Measurements from ENCODE around the gene IGFBP3.

Gene IGFBP3

DNA sequence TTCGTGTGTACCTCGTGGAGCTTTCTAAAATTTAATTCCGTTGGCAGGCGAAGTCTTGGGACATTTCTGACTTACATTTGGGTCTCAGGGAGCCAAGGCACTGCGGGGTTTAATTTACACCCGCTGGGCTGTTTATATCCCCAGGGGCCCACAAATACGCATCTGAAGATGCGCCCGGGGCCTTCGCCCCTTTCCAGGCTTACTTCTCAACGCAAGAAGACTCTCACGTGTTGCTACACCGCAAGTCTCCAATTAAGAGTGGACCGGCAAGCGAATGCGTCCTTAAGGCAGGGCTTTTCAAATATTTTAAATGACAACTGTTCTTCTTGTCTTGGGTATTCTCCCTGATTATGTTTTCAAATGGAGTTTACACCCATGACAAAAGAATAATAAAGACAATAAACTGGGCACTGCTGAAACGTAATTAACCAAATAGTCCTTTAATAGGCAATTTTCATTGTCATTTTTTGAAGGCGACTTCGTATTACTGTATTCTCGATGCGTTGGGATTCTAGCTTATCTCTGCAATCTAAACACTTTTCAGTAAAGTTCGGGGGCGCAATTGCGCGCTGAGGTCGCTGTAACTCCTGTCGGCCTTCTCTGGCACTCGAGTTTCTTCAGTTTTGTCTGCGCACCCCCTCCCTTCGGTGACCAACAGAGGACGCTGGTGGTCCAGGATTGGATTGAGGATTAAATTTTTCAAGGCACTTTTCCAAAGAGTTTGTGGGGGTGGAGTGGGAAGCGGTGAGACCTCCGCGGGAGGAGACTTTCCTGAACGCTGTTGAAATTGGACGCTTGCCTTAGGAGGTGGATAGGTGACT lies 837 bp upstream of the IGFBP3 start:
- no peak for DNase-seq

DNA sequence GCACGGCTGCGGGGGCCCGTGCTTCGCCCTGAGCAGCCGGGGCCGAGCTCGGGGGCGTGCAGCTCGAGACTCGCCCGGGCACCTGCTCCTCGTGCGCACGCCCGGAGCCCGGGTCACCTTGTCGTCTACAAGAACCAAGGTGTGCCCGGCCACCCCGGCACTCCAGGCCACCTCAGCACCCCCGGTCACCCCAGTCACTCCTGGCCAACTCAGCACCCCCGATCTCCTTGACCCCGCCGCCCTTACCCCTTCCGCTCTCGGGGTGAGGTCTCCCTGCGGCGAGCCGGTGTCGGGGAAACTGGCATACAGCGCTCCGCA lies 268 bp upstream of the IGFBP3 start:
- no peak for DNase-seq

DNA sequence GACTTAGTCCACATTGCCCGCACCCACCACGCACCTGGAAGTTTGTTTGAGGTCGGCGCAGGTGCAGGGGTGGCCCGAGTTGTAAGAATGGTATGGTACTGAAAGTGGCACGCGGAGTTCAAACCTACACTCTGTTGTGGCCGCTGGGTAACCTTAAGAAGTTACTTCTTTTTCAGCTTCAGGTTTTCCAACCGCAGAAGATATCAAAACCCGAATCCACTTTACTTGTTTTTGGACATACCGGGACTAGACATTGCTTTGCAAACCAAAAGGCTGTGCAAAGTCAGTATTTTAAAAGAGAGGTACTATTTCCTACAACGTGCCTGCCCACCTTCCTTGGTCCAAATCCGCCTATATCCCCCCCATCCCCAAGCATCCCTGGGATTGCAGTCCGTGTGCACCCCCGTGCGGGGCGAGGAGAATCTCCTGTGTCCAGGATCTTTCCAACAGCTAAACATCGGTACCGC lies 1.0 kb downstream of the IGFBP3 start:
- DNase-seq = no peak

DNA sequence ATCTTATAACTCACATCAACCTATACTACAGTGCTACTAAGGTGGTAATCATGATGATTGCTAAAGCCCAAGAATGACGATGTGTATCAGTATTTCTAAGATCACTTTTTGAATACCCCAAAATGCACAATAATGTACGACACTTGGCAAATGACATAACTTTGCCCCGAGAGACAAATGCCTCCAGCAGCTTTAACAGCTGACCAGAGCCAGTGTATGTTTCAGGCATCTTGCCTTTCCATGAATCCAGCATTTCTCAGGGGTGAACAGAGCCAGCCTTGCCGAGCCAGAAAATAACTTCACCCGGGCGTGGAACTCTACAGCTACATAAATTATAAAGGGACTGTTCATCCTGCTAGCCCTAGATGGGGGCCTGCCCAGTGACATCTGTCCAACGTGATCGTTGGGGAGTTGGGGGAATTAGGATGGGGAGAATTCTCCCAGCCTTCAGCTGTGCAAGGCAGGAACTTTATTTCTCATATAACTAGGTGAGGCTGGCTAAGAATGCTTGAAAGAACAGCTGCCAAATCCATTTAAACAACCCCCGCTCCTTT lies 1.8 kb downstream of the IGFBP3 start:
- no peak for DNase-seq

DNA sequence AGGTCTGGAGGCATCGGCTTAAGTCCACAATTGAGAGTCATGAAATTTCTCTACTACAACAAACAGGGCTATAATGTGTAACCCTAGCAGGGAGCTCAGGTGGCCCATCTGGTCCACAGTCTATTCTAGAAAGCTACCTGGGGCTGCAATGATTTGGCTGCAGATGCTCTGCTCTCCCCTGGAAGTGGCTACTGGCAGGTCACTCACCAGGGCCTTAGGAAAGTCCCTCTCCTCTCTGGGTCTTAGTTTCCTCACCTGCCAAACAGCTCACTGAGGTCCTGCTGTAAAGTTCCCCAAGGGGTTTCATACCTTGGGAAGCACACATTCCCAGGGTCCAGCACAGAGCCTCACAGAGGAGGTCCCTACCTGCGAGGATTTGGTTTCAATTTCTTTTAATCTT lies 2.5 kb downstream of the IGFBP3 start:
- DNase-seq = no peak

DNA sequence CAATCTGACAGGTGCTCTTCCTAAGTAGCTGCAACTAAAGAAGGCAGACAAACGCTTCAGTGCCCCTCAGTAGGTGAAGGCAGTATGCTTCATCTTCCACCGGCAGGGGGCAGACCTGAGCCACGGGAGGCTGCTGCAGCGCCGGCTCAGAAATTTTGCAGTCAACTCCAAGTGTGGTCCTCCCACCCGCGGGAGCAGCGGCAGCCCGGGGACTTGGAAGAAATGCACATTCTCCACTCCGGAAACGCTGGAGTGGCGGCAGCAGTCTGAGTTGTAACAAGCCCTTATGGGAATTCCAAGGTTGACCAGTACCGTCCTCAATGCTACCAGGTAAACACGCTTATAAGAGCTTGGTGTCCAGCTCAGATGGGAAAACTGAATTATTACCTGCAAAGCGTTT lies 3.4 kb downstream of the IGFBP3 start:
- no peak for DNase-seq

DNA sequence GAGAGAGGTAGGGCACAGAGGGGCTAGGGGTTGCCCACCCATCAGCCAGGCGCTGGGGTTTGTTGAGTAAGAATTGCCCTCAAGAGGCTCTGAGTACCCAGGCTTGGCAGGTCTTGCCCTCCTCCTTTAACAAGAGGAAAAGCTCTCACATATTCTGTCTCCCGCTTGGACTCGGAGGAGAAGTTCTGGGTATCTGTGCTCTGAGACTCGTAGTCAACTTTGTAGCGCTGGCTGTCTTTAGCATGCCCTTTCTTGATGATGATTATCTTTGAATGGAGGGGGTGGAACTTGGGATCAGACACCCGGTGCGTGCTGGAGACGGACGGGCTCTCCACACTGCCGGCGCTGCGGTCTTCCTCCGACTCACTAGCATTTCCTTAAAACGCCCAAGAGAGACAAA lies 4.0 kb downstream of the IGFBP3 start:
- DNase-seq = no peak

DNA sequence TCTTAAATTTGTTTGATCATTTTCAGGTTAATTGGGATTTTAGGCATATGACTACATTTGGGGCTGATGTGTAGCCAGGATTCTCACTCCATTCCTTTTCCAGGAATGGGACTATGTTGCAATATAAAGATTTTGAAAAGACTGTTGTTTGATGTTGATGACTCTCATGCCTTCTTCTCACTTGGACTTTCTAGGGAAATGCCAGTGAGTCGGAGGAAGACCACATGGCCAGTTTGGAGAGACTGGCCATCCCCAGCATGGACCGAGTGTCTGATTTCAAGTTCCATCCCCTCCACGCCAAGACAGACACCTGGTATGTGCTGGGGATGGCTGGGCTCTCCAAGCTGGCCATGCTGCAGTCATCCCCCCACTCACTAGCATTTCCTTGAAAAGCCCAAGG lies 5.5 kb downstream of the IGFBP3 start:
- no peak for DNase-seq

DNA sequence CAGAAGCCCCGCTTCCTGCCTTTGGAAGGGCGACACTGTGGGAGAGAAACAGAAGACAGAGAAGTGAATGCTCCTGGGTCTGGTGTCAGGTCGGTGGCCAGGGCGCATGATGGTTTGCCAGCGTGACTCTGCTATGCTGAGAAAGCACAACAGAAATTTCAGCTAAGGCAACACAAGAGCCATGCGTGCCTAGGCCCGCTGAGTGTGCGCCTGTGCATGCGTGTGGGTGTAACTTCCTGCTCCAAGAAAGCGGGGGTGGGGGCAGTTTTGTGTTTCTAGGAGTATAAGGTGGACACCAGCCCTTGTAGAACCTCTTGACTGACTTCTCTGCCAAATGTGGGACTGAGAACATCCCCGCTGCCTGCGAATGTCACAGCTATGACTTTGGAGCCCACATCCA lies 6.2 kb downstream of the IGFBP3 start:
- DNase-seq = no peak

DNA sequence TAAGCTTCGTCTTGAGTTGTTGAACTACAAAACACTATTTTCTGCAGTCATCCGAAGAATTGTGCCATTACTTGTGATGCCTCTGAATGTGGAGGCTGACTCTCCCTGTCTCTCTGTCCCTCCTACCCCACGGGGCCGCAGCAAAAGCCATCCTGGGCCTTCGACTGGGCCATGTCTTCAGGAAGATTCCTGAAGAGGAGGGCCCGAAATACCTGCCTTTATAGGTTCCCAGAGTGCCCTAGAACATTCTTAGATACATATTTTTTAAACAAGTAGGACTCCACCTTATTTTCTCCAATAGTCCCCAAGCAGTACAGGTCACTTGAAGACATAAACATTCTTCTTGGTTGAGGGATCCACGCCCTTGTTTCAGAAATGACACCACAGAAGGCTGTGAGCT lies 8.1 kb downstream of the IGFBP3 start:
- no peak for DNase-seq

DNA sequence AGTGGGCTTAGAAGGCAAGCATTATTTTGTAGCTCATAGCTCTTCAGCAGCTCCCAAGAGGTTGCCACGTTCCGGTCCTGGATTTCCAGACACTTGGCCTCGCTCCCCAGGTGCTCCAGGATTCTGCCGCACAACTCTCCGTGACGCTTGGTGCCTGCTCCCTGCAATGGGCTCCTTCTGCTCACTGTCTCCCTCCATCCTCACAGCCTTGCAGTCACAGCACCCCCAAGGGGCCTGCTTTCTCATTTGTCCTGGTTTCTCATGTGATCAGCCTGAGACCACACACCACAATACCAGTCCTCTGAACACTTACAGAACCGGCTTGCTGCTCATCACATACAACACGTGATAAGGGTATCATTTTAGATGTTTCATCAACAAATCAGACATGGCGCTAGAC lies 9.8 kb downstream of the IGFBP3 start:
- no peak for DNase-seq

DNA sequence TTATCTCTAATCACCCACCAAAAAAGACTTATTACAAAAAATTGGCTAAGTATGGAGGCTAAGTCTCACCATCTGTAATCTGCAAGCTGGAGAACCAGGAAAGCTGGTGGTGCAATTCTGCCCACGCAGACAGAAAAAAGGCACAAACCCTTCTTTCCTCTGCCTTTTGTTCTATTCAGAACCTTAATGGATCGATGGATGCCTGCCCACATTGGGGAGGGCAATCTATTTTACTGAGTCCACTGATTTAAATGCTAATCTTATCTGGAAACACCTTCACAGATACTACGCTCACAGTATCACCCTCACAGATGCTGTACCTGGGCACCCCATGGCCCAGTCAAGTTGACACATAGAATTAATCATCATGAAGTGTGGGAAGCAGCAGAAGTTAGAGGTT lies 10.2 kb downstream of the IGFBP3 start:
- no peak for DNase-seq

DNA sequence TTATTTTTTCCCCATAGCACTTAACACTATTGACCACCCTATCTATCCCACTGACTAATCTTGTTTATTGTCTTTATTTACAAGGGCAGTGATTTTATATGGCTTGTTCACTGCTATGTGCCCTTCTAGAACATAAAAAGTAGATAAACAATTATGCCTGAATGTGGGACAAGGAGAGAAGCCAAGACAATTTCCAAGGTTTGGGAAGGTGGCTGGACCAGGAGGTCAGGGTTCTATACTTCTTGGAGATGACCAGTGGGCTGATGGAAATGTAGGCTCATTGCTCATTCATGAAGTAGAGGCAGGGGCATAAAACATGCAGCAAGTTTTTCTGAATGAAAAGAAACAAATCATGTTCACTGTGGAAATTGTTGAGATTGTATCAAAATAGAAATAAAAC lies 11.5 kb downstream of the IGFBP3 start:
- DNase-seq = no peak

DNA sequence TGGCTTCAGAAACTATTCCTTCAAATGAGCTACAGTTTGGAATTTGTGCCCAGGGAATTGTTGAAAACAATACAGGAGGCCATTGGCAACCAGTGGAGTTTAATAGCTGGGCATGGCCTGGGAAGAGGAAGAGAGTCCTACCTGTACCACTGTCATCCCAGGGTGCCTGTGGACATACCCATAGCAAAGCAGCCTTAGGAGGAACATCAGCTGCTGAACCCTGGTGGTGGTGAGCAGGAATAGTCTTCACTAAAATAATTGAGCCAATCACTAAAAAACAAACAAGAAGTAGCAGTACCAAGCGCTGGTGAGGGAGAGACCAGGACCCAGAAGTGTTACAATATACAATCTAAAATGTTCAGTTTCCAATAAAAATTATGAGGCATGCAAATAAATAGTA lies 18.3 kb downstream of the IGFBP3 start:
- no peak for DNase-seq

DNA sequence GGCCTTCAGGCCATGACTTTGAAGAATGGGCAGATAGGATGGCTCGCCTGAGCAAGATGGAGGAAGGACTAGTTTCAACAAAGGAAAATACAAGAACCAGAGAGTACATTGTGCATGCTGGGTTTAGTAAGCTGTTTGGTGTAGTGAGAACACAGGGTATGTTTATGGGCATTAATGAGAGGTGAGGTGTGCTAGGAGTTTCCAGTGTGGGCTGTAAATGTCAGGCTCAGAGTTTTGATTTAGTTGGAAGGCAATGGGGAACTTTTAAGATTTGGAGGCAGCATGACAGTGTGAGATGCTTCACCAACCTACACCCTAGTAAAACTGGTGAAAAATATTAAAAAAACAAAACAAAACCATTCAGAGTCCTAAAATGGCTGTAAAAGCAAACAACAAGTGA lies 19.5 kb downstream of the IGFBP3 start:
- no peak for DNase-seq

DNA sequence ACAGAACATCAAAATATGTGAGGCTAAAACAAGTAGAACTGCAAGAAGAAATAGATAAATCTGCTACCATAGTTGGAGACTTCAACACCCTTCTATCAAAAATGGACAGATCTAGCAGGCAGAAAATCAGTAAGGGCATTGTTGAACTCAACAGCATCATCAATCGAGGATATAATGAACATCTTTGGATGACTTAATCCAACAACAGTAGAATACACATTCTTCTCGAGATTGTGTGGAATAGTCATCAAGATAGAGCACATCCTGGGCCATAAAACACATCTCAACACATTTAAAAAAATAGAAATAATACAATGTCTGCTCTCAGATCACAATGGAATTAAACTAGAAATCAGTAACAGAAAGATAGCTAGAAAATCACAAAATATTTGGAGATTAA lies 22.9 kb downstream of the IGFBP3 start:
- DNase-seq = no peak

DNA sequence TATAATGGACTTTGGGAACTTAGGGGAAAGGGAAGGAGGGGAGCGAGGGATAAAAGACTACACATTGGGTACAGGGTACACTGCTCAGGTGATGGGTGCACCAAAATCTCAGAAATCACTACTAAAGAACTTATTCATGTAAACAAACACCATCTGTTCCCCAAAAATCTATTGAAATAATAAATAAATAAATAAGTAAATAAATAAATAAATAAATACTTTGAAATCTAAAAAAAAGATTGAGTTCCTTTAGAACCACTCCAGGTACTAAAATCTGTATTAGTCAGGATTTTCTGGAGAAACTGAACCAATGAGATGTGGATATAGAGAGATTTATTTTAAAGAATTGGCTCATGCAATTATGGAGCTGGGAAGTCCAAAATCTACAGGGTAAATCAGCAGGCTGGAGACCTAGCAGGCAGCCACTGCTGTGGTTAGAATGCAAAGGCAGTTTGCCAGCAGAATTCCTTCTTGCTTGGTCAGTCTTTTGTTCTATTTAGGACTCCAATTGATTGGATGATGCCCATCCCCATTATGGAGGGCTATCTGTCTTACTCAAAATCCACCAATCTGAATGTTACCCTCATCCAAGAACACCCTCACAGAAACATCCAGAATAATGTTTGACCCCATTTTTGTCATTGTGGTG lies 23.9 kb downstream of the IGFBP3 start:
- no peak for DNase-seq

DNA sequence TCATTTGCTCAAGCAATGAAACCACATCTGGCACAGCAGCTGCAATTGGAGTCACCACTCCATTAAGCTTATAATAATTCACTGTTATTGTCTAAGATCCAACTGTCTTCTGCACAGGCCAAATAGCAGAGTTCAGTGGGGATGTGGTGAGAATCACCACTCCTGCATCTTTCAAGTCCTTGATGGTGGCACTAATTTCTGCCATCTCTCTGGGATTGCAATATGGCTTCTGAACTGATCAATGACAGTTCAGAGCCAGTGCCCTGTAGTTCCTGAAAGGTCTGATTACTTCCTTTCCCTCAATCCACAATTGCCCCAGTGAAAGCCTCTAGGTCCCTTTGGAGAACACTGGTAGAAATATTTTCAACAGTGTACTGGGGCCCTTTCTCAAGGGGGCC lies 26.4 kb downstream of the IGFBP3 start:
- no peak for DNase-seq

DNA sequence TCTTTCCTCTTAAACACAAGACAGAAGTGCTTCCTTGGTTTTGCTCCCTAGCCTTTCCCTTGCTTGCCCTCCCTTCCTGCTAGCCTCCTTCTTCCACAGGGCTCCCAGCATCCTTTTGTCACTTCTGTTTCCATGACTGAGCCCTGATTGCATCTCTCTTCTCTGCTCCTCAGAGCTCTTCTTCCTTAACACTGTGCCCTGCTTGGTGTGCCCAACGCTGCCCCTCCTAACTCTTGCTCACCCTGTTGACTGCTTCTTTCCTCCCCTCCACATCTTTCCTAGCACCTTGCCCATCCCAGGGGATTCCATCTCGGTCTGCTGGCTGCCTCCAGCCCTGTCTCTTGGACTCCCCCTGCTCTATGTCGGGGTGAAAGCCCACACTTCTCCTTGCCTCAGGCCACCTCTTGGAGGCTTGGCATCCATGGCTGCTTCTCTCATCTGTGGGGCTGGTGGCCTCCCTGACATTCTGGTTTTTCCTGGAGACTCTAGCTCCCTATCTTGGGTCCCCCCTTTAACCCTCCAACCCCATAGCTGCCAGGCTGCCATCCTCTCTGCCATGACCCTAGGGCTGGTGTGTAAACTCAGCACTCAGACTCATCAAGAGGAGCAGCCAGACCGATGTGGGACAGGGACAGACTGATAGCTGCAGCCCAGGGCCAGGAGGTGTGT lies 26.9 kb downstream of the IGFBP3 start:
- DNase-seq = no peak

DNA sequence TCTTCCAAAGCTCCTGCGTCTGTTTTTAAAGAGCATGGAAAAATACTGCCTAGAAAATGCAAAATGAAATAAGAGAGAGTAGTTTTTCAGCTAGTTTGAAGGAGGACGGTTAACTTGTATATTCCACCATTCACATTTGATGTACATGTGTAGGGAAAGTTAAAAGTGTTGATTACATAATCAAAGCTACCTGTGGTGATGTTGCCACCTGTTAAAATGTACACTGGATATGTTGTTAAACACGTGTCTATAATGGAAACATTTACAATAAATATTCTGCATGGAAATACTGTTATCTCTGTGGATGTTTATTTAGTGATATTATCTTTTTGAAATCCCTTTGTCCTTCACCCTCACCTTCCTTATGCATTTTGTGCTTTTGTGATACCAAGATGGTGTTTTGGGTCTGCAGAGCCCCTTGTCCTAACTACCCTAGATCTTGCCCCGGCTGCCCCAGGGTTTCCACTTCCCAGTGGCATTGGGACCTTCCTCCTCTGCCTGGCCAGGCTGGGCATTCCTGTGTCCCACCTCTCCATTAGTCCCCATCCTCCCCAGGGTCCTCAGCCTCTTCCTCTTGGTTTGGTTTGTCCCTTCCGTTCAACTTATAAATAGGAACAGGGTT lies 27.6 kb downstream of the IGFBP3 start:
- no peak for DNase-seq

DNA sequence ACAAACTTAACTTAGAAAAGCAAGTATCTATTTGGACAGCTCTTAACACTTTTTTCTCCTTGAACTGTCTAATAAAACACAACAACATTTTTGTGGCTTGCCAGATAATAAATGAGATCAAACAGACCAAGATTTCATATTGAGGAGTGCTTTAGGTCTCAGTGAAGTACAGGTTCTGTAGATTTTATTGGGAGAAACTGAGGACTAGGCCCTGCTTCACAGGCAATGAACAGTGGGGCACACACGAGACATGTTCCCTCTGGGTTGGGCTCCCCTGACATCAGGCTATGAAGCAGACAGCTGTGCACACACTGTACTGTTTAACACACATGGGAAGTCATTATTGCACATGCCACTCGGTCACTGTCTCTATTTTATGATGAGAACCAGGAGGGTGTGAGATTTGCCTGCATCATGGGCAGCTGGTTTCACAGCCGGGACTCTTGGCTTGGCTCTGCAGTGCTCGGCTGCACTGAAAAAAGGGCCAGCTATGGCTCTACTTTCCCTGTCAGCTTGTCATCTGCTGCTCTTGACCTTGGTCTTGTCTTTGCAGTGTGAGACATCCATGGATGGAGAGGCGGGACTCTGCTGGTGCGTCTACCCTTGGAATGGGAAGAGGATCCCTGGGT lies 28.6 kb downstream of the IGFBP3 start:
- no peak for DNase-seq

DNA sequence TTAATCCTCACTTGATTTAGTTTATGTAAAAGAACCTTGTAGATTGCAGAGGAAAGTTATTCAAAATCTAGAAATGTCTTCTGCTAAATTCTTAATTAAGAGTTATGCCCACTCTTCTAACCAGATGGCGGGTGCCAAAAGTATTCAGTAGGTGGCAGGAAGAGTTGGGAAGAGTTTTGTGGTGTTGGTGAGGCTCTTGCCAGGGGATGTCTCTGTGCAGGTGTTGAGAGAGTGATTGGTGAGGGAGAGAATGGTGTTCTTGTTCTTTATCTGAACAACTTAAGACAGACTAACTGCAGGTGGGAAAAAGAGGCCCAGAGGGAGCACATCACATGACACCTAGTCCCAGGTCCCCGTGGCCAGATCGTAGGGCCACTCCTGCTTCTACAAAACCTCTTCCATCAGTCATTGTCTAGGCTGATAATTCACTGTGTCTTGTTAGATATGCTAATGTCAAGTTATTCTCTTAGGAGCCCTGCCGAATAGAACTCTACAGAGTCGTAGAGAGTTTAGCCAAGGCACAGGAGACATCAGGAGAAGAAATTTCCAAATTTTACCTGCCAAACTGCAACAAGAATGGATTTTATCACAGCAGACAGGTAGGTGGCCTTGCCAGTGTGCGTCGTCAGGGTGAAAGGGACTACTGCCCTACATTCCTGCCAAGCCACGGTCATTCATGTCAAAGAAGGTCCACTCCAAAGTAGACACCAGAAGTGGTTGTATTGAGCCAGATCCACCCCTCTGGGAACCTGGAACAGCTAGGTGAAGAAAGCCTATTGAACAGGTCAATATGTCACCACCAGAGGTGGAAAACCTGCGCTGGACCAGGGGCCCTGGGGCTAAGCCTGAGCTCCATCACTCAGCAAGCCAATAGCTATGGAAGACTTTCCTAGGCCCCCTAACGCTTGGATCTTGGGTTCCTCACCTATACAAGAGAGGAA lies 29.3 kb downstream of the IGFBP3 start:
- DNase-seq = no peak
